ENCODE results near the gene ARAP1.

DNA sequence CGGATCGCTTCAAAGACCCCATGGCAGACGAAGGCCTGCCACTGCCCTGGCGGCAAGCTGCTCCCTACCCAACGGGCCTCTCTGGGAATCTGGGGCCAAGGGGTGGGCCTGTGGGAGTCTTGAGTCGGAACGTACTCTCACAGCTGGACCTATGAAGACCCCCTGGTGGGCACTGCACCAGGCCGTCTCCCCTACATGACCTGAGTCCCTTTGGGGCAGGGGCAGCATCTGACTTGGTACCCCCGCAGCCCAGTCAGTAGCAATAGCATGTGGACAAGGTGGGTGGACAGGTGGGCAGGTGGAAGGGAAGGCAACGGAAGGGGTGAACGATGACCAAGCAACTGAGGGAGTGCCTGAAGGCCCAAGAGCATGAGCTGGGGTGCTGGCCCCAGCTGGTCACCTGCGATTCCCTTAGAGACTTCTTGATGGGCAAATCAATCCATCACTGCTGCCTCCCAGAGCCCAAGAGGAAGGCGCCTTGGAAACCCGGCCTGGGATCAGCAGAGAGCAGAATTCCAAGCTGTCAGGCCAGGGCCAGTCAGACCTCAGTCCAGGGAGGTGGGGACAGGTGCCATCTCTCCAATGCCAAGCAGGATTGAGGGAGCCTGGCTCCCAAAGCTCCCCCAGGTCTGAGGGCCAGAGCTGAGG lies 35.3 kb downstream of the ARAP1 start:
- TF ChIP-seq GATA3 (IDR thresholded peaks at IDR 0.05; ENCODE audit: low read depth, low read length), result no peak
- no peak for TF ChIP-seq GATA2 (IDR thresholded peaks at IDR 0.05; ENCODE audit: low read depth, low read length)

Measured in SH-SY5Y (cell line).